IMR-90 (cell line): ENCODE measurements around the gene ZBTB48.

ENCODE experiments used
- CEBPB ChIP-seq: IDR thresholded peaks from 2 replicates; pipeline ENCODE4 v1.6.1; 2012; ENCODE audit warnings: low read depth, low read length, improper control_type of control experiment
- CHD1 ChIP-seq: IDR thresholded peaks from 2 replicates; pipeline ENCODE4 v1.6.1; 2012; ENCODE audit warnings: low read depth, low read length, improper control_type of control experiment
- FOS ChIP-seq: fragments of 150-350 bp; IDR thresholded peaks from 2 replicates; pipeline ENCODE4 v1.6.1; 2016; ENCODE audit warnings: low read depth, low read length
- MAFK ChIP-seq: IDR thresholded peaks from 2 replicates; pipeline ENCODE4 v1.6.1; 2012; ENCODE audit warnings: low read depth, low read length, improper control_type of control experiment
- MAZ ChIP-seq: IDR thresholded peaks from 2 replicates; pipeline ENCODE4 v1.6.1; 2012; ENCODE audit warnings: low read depth, mild to moderate bottlenecking, low read length, improper control_type of control experiment, moderate library complexity, borderline replicate concordance
- MXI1 ChIP-seq: IDR thresholded peaks from 2 replicates; pipeline ENCODE4 v1.6.1; 2012; ENCODE audit warnings: low read depth, mild to moderate bottlenecking, low read length, moderate library complexity, borderline replicate concordance
- POLR2A ChIP-seq: IDR thresholded peaks from 2 replicates; pipeline ENCODE4 v1.6.1; 2012; ENCODE audit warnings: mild to moderate bottlenecking, low read depth, low read length
- SMC3 ChIP-seq: fragments of 150-350 bp; IDR thresholded peaks from 2 replicates; pipeline ENCODE4 v1.6.1; 2016; ENCODE audit warnings: low read depth, mild to moderate bottlenecking, antibody characterized with exemption, low read length, moderate library complexity
- TF ChIP-seq, protein P1 (sequence below): conservative IDR thresholded peaks from 2 replicates; pipeline ENCODE4 v1.5.1; 2012; ENCODE audit warnings: mild to moderate bottlenecking, low read depth, low read length, improper control_type of control experiment
- TF ChIP-seq, protein P2 (sequence below): fragments of 150-350 bp; IDR thresholded peaks from 2 replicates; pipeline ENCODE4 v1.6.1; 2016; ENCODE audit warnings: low read depth, mild to moderate bottlenecking, low read length, moderate library complexity, borderline replicate concordance
- TF ChIP-seq, protein P3 (sequence below): fragments of 150-350 bp; IDR thresholded peaks from 2 replicates; pipeline ENCODE4 v1.6.1; 2017; ENCODE audit warnings: mild to moderate bottlenecking, antibody characterized with exemption, low read length, low read depth

DNA sequence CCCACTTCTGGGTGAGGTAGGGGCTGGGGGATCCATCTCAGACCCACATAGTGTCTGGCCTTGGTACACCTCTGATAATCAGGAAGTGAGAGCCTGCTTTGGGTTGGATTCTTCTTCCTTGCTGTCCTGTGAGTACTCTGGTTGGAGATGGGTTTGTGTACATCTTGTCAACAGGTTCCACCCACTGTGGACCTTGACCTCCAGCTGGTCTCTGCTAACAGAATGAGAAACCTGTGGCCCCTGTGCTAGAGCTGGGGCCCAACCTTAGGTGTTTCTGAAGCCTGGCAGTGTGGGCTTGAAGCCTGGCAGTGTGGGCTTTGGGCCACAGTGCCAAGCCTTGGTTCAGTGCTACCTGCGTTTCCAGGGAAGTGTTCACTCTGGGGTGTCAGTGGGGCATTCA is 2.6 kb downstream of the ZBTB48 start:
- TF ChIP-seq, protein P1, sequence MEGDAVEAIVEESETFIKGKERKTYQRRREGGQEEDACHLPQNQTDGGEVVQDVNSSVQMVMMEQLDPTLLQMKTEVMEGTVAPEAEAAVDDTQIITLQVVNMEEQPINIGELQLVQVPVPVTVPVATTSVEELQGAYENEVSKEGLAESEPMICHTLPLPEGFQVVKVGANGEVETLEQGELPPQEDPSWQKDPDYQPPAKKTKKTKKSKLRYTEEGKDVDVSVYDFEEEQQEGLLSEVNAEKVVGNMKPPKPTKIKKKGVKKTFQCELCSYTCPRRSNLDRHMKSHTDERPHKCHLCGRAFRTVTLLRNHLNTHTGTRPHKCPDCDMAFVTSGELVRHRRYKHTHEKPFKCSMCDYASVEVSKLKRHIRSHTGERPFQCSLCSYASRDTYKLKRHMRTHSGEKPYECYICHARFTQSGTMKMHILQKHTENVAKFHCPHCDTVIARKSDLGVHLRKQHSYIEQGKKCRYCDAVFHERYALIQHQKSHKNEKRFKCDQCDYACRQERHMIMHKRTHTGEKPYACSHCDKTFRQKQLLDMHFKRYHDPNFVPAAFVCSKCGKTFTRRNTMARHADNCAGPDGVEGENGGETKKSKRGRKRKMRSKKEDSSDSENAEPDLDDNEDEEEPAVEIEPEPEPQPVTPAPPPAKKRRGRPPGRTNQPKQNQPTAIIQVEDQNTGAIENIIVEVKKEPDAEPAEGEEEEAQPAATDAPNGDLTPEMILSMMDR = no peak
- TF ChIP-seq MAZ = no peak
- TF ChIP-seq POLR2A = no peak
- TF ChIP-seq, protein P2, sequence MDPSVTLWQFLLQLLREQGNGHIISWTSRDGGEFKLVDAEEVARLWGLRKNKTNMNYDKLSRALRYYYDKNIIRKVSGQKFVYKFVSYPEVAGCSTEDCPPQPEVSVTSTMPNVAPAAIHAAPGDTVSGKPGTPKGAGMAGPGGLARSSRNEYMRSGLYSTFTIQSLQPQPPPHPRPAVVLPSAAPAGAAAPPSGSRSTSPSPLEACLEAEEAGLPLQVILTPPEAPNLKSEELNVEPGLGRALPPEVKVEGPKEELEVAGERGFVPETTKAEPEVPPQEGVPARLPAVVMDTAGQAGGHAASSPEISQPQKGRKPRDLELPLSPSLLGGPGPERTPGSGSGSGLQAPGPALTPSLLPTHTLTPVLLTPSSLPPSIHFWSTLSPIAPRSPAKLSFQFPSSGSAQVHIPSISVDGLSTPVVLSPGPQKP = no peak
- no peak for TF ChIP-seq MXI1
- TF ChIP-seq CHD1 = no peak
- no peak for TF ChIP-seq MAFK
- no peak for TF ChIP-seq SMC3
- no peak for TF ChIP-seq FOS
- no peak for TF ChIP-seq CEBPB
- TF ChIP-seq, protein P3, sequence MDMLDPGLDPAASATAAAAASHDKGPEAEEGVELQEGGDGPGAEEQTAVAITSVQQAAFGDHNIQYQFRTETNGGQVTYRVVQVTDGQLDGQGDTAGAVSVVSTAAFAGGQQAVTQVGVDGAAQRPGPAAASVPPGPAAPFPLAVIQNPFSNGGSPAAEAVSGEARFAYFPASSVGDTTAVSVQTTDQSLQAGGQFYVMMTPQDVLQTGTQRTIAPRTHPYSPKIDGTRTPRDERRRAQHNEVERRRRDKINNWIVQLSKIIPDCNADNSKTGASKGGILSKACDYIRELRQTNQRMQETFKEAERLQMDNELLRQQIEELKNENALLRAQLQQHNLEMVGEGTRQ = no peak
